Loucy (cell line): ENCODE results near the gene ELMO3.
A peak's percentile ranks its signal among the peaks of the same experiment; 100 is the strongest.

Experiments used
- H2AFZ ChIP-seq: fragments of 200-600 bp; sonication (generic); 2 replicates; pipeline ENCODE4 v1.6.0; 2016; ENCODE audit warnings: antibody characterized with exemption, mild to moderate bottlenecking, low read length, moderate library complexity
- H3F3A ChIP-seq: fragments of 200-600 bp; 2 replicates; pipeline ENCODE4 v1.6.0; 2016; ENCODE audit warnings: antibody characterized with exemption, low read depth, mild to moderate bottlenecking
- H3K27me3 ChIP-seq: fragments of 200-600 bp; sonication (generic); 2 replicates; pipeline ENCODE4 v1.6.1; 2014; ENCODE audit warnings: low read length, mild to moderate bottlenecking; ENCODE audit not compliant: insufficient read depth, poor library complexity, severe bottlenecking
- H3K36me3 ChIP-seq: fragments of 200-600 bp; sonication (generic); 2 replicates; pipeline ENCODE4 v1.6.1; 2016; ENCODE audit warnings: low read length; ENCODE audit not compliant: insufficient read depth
- H3K4me1 ChIP-seq: fragments of 200-600 bp; sonication (generic); 2 replicates; pipeline ENCODE4 v1.5.1; 2014; ENCODE audit warnings: low read length, mild to moderate bottlenecking; ENCODE audit not compliant: insufficient read depth, poor library complexity, severe bottlenecking
- H3K4me2 ChIP-seq: fragments of 200-600 bp; sonication (generic); 2 replicates; pipeline ENCODE4 v1.6.0; 2014; ENCODE audit warnings: antibody characterized with exemption, low read length, low read depth, mild to moderate bottlenecking; ENCODE audit not compliant: poor library complexity, severe bottlenecking
- H3K4me3 ChIP-seq: fragments of 200-600 bp; sonication (generic); 2 replicates; pipeline ENCODE4 v1.5.1; 2014; ENCODE audit warnings: low read length, mild to moderate bottlenecking, mixed read lengths; ENCODE audit not compliant: poor library complexity, severe bottlenecking
- H3K79me2 ChIP-seq: fragments of 200-600 bp; sonication (generic); 2 replicates; pipeline ENCODE4 v1.6.1; 2014; ENCODE audit warnings: low read length; ENCODE audit not compliant: insufficient read depth
- H3K9ac ChIP-seq: fragments of 200-600 bp; sonication (generic); 2 replicates; pipeline ENCODE4 v1.6.0; 2014; ENCODE audit warnings: mild to moderate bottlenecking, low read depth, low read length, moderate library complexity; ENCODE audit not compliant: poor library complexity, severe bottlenecking
- H3K9me2 ChIP-seq: fragments of 200-600 bp; sonication (generic); replicated peaks from 2 replicates; pipeline ENCODE4 v1.6.1; 2016; ENCODE audit warnings: low read depth, low read length, mixed read lengths
- H3K9me3 ChIP-seq: fragments of 200-600 bp; sonication (generic); 2 replicates; pipeline ENCODE4 v1.6.1; 2014; ENCODE audit warnings: mild to moderate bottlenecking, antibody characterized with exemption, low read length, low read depth; ENCODE audit not compliant: insufficient read depth
- H4K20me1 ChIP-seq: fragments of 200-600 bp; sonication (generic); 2 replicates; pipeline ENCODE4 v1.6.0; 2014; ENCODE audit warnings: antibody characterized with exemption, low read length, mild to moderate bottlenecking; ENCODE audit not compliant: insufficient read depth, poor library complexity, severe bottlenecking
- EZH2phosphoT487 ChIP-seq: fragments of 200-600 bp; IDR thresholded peaks from 2 replicates; pipeline ENCODE4 v1.6.1; 2018; ENCODE audit warnings: antibody characterized with exemption, mild to moderate bottlenecking, moderate library complexity, borderline replicate concordance
- TF ChIP-seq, protein P1 (sequence below): fragments of 200-600 bp; sonication (generic); conservative IDR thresholded peaks from 2 replicates; pipeline ENCODE4 v1.5.1; 2014; ENCODE audit warnings: mild to moderate bottlenecking, antibody characterized with exemption, low read length

ELMO3 gene

DNA sequence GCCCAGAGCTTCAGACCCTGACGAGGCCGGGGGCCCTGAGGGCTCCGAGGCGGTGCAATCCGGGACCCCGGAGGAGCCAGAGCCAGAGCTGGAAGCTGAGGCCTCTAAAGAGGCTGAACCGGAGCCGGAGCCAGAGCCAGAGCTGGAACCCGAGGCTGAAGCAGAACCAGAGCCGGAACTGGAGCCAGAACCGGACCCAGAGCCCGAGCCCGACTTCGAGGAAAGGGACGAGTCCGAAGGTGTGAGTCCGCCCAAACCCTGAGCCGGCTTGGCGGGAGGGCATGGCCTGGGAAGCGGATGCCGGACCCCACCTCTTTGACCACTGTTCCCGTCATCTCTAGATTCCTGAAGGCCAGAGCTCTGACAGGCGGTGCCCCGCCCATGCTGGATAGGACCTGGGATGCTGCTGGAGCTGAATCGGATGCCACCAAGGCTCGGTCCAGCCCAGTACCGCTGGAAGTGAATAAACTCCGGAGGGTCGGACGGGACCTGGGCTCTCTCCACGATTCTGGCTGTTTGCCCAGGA, 24.2 kb upstream of the ELMO3 start:
- TF ChIP-seq EZH2phosphoT487: no peak
- TF ChIP-seq, protein P1, sequence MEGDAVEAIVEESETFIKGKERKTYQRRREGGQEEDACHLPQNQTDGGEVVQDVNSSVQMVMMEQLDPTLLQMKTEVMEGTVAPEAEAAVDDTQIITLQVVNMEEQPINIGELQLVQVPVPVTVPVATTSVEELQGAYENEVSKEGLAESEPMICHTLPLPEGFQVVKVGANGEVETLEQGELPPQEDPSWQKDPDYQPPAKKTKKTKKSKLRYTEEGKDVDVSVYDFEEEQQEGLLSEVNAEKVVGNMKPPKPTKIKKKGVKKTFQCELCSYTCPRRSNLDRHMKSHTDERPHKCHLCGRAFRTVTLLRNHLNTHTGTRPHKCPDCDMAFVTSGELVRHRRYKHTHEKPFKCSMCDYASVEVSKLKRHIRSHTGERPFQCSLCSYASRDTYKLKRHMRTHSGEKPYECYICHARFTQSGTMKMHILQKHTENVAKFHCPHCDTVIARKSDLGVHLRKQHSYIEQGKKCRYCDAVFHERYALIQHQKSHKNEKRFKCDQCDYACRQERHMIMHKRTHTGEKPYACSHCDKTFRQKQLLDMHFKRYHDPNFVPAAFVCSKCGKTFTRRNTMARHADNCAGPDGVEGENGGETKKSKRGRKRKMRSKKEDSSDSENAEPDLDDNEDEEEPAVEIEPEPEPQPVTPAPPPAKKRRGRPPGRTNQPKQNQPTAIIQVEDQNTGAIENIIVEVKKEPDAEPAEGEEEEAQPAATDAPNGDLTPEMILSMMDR: no peak
- peaks cover 30% of the 10 kb centered on the region for H3K4me1 ChIP-seq
- H3F3A ChIP-seq: no peaks in the 10 kb centered on the region
- no peaks in the 10 kb centered on the region for H3K27me3 ChIP-seq
- peak overlapping the region; percentile 73 for H3K4me3 ChIP-seq
- H3K9me3 ChIP-seq: no peaks in the 10 kb centered on the region
- no peaks in the 10 kb centered on the region for H4K20me1 ChIP-seq
- no peaks in the 10 kb centered on the region for H3K9me2 ChIP-seq
- peak overlapping the region; percentile 98 for H3K4me2 ChIP-seq
- H3K9ac ChIP-seq: peak overlapping the region; percentile 77
- peaks cover 9% of the 10 kb centered on the region; the same call in 1 of the 2 replicates for H3K79me2 ChIP-seq
- H3K36me3 ChIP-seq: no peaks in the 10 kb centered on the region
- peak overlapping the region; percentile 53 for H2AFZ ChIP-seq

DNA sequence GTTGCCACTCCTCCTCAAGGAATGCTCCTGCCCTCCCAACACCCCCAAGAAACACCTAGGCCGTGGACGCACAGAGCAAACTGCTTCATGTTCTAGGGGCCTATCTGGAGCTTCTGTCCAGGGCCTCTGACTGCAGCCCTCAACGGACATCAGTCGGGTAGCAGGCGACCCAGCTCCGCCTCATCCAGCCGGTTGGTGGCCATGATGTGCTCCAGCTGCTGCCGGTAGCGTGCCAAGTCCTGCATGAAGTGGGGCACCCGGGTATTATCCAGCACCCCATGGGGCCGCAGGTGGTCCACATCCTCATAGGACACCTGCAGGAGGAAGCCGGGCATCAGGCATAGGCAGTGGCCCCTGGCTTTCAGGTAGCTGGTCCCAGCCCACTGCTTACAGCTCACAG, 22.3 kb upstream of the ELMO3 start:
- H3K79me2 ChIP-seq: peaks cover 20% of the 10 kb centered on the region; the same call in 1 of the 2 replicates
- H3F3A ChIP-seq: no peaks in the 10 kb centered on the region

DNA sequence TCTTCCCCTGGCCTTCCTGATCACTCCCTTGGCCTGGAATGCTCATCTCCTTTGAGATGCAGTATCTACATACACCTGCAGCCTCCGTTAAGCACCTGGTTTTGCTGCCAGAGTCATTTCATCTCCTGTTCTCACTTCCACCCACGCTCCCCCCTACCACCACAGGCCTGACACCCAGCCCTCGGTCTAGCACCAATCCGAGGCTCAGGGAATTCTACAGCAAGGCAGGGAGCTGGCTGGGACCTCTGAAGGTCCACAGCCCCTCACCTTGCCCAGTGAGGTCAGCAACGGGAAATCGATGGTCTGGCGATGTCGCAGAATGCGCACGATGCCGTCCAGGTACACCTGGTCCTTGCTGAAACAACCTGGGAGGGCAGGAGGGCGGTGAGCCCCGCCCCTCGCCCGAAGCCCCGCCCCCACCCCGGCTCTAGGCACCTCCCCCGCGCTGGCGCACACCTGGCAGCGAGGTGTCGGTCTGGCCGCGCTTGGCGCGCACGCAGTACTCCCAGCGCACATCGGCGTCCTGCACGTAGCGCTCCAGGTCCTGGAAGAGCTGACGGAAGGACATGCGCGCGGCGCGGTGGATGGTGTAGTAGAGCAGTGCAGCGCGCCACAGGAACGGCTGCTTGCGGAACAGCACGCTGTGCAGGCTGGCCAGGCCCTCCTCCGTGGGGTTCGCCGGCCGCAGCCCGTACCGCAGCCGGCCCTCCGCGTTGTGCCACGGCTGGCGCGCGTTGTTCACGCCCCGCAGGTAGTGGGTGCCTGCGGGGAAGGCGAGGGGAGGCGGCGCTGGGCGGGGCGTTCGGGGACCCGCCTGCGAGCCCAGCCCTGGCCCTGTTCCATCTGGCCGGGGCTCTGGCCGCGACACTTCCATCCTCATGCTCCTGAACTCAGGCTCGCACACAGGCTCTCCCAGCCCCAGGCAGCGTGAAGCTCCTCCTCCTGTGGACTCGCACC, 20.9 kb upstream of the ELMO3 start:
- no peaks in the 10 kb centered on the region for H3K9me3 ChIP-seq
- H3K79me2 ChIP-seq: peaks cover 29% of the 10 kb centered on the region
- TF ChIP-seq, protein P1: no peak
- no peak for TF ChIP-seq EZH2phosphoT487
- peaks cover 9% of the 10 kb centered on the region for H4K20me1 ChIP-seq
- no peak overlapping the region for H2AFZ ChIP-seq
- no peak overlapping the region for H3K9ac ChIP-seq
- no peak overlapping the region for H3K4me2 ChIP-seq
- no peaks in the 10 kb centered on the region for H3K36me3 ChIP-seq
- no peaks in the 10 kb centered on the region for H3K27me3 ChIP-seq
- no peaks in the 10 kb centered on the region for H3F3A ChIP-seq
- no peaks in the 10 kb centered on the region for H3K9me2 ChIP-seq
- H3K4me3 ChIP-seq: no peak overlapping the region
- H3K4me1 ChIP-seq: peaks cover 35% of the 10 kb centered on the region

More for the DNA sequence above, 22.3 kb upstream of the ELMO3 start:
- TF ChIP-seq EZH2phosphoT487: no peak
- TF ChIP-seq, protein P1: no peak
- H3K36me3 ChIP-seq: no peaks in the 10 kb centered on the region
- H3K9ac ChIP-seq: no peak overlapping the region
- no peaks in the 10 kb centered on the region for H3K9me2 ChIP-seq
- H3K4me1 ChIP-seq: peaks cover 25% of the 10 kb centered on the region
- no peak overlapping the region for H2AFZ ChIP-seq
- H3K4me2 ChIP-seq: no peak overlapping the region
- no peak overlapping the region for H3K4me3 ChIP-seq
- H4K20me1 ChIP-seq: no peaks in the 10 kb centered on the region
- no peaks in the 10 kb centered on the region for H3K27me3 ChIP-seq
- no peaks in the 10 kb centered on the region for H3K9me3 ChIP-seq
